WTC11 (cell line): ENCODE results near the gene UBTD1. TPM values are rescaled to one million over a fixed set of nuclear protein-coding genes. Genes with fewer than 3 reads are reported as not detected.

Experiments used
- ATAC-seq: fragments of 200-7000 bp; cut with Tn5 transposase; 2 replicates; pipeline ENCODE4 v1.10.0; 2021; ENCODE audit warnings: mild to moderate bottlenecking, moderate library complexity
- CTCF ChIA-PET: fragments of 300-600 bp; sonication (Branson Sonifier 250); formaldehyde crosslinking; loops from one replicate; lab custom pipeline; 2021; ENCODE audit warnings: antibody characterized with exemption; lab: Charles Lee
- POLR2A ChIA-PET: fragments of 350-600 bp; sonication (Branson Sonifier 250); formaldehyde crosslinking; loops from one replicate; lab custom pipeline; 2021; ENCODE audit warnings: antibody characterized with exemption; lab: Charles Lee
- DNase-seq: peaks from one replicate; pipeline ENCODE4 v3.0.0; 2021; ENCODE audit warnings: low spot score
- H3K27ac Mint-ChIP-seq: 2 replicates; pipeline ENCODE4 v1.8.0; 2021; ENCODE audit warnings: mixed read lengths
- H3K27me3 Mint-ChIP-seq: 2 replicates; pipeline ENCODE4 v1.8.0; 2021; ENCODE audit warnings: low read depth, mild to moderate bottlenecking, moderate library complexity, mixed read lengths
- H3K36me3 Mint-ChIP-seq: 2 replicates; pipeline ENCODE4 v1.8.0; 2021; ENCODE audit warnings: mixed read lengths
- H3K4me1 Mint-ChIP-seq: 2 replicates; pipeline ENCODE4 v1.8.0; 2022; ENCODE audit warnings: mixed read lengths
- H3K4me3 Mint-ChIP-seq: 2 replicates; pipeline ENCODE4 v1.8.0; 2021; ENCODE audit warnings: mild to moderate bottlenecking, moderate library complexity, mixed read lengths
- H3K9me3 Mint-ChIP-seq: 2 replicates; pipeline ENCODE4 v1.8.0; 2021; ENCODE audit warnings: mixed read lengths
- ARID4B ChIP-seq: sonication (generic); formaldehyde crosslinking; IDR thresholded peaks from 2 replicates; pipeline ENCODE4 v1.8.0; 2023; ENCODE audit warnings: missing genetic modification reagents, mild to moderate bottlenecking, borderline replicate concordance
- CREM ChIP-seq: sonication (generic); formaldehyde crosslinking; IDR thresholded peaks from 2 replicates; pipeline ENCODE4 v1.8.1; 2022; ENCODE audit warnings: mild to moderate bottlenecking, missing genetic modification reagents, moderate library complexity
- E2F4 ChIP-seq: sonication (generic); formaldehyde crosslinking; IDR thresholded peaks from 2 replicates; pipeline ENCODE4 v1.8.1; 2022; ENCODE audit warnings: low read depth, mild to moderate bottlenecking, moderate library complexity, missing genetic modification reagents, borderline replicate concordance
- ETV6 ChIP-seq: sonication (generic); formaldehyde crosslinking; IDR thresholded peaks from 2 replicates; pipeline ENCODE4 v1.8.1; 2022; ENCODE audit warnings: mild to moderate bottlenecking, missing genetic modification reagents
- GRHL2 ChIP-seq: fragments of 250-450 bp; sonication (Bioruptor Pico); IDR thresholded peaks from 2 replicates; pipeline ENCODE4 v1.8.0; 2022; ENCODE audit warnings: mild to moderate bottlenecking, moderate library complexity; ENCODE audit not compliant: insufficient replicate concordance, severe bottlenecking
- KAT7 ChIP-seq: sonication (generic); formaldehyde crosslinking; IDR thresholded peaks from 2 replicates; pipeline ENCODE4 v1.8.1; 2023; ENCODE audit warnings: missing genetic modification reagents, mild to moderate bottlenecking, borderline replicate concordance
- MAX ChIP-seq: sonication (generic); formaldehyde crosslinking; IDR thresholded peaks from 2 replicates; pipeline ENCODE4 v1.8.0; 2022; ENCODE audit warnings: mild to moderate bottlenecking, missing genetic modification reagents
- MXD4 ChIP-seq: fragments of 250-450 bp; sonication (Bioruptor Pico); IDR thresholded peaks from 2 replicates; pipeline ENCODE4 v1.8.0; 2021; ENCODE audit warnings: mild to moderate bottlenecking, moderate library complexity, borderline replicate concordance
- MYBL2 ChIP-seq: sonication (generic); formaldehyde crosslinking; IDR thresholded peaks from 2 replicates; pipeline ENCODE4 v1.8.1; 2023; ENCODE audit warnings: mild to moderate bottlenecking, moderate library complexity, missing genetic modification reagents
- PRDM15 ChIP-seq: sonication (generic); formaldehyde crosslinking; IDR thresholded peaks from 2 replicates; pipeline ENCODE4 v1.8.0; 2022; ENCODE audit warnings: missing genetic modification reagents
- SMAD4 ChIP-seq: sonication (generic); formaldehyde crosslinking; IDR thresholded peaks from 2 replicates; pipeline ENCODE4 v1.8.0; 2022; ENCODE audit warnings: mild to moderate bottlenecking, missing genetic modification reagents
- ZBTB43 ChIP-seq: sonication (generic); formaldehyde crosslinking; IDR thresholded peaks from 2 replicates; pipeline ENCODE4 v1.8.1; 2023; ENCODE audit warnings: mild to moderate bottlenecking, missing genetic modification reagents
- ZNF232 ChIP-seq: sonication (generic); formaldehyde crosslinking; IDR thresholded peaks from 2 replicates; pipeline ENCODE4 v1.8.0; 2022; ENCODE audit warnings: mild to moderate bottlenecking, missing genetic modification reagents
- ZNF263 ChIP-seq: sonication (generic); formaldehyde crosslinking; IDR thresholded peaks from 2 replicates; pipeline ENCODE4 v1.8.1; 2022; ENCODE audit warnings: low read depth, mild to moderate bottlenecking, moderate library complexity, missing genetic modification reagents
- ZNF396 ChIP-seq: fragments of 250-450 bp; sonication (Bioruptor Pico); IDR thresholded peaks from 2 replicates; pipeline ENCODE4 v1.8.0; 2021; ENCODE audit warnings: mild to moderate bottlenecking, moderate library complexity, borderline replicate concordance
- ZNF416 ChIP-seq: fragments of 250-450 bp; sonication (Bioruptor Pico); IDR thresholded peaks from 2 replicates; pipeline ENCODE4 v1.9.0; 2021; ENCODE audit warnings: mild to moderate bottlenecking, inconsistent platforms
- total RNA-seq: library from RNA; stranded (reverse); gene quantifications from 3 replicates; pipeline ENCODE4 v1.2.3, GENCODE V29; 2021

Gene UBTD1
- total RNA-seq, 1 experiment from 2014 or later = 35.7 TPM

GRCh38 chr10:97611473-97611872 lies 112.7 kb downstream of the UBTD1 start:
- no peaks in the 10 kb centered on the region for H3K27me3 Mint-ChIP-seq
- H3K36me3 Mint-ChIP-seq = no peaks in the 10 kb centered on the region
- no peak overlapping the region for H3K4me3 Mint-ChIP-seq
- ATAC-seq (peak; percentile 18; the same call in 1 of the 2 replicates), DNase-seq (no peak)
- POLR2A ChIA-PET = interaction anchor here (1.0 kb wide), 1 partner anchor 37 kb away, joined by 3 read pairs; no protein-coding TSS in a partner anchor
- H3K4me1 Mint-ChIP-seq = peaks cover 14% of the 10 kb centered on the region
- peak overlapping the region; percentile 49 for H3K27ac Mint-ChIP-seq
- no peaks in the 10 kb centered on the region for H3K9me3 Mint-ChIP-seq
- TF ChIP-seq ZNF263 (CRISPR knock-in tag) = peak; percentile 32; the same call in 1 of the 2 replicates
- no peak for TF ChIP-seq E2F4 (CRISPR knock-in tag)
- CTCF ChIA-PET = interaction anchor here (0.7 to 3.3 kb wide), 15 partner anchors 20 to 210 kb away, joined by 3 to 55 read pairs (median 4); partner anchors contain the start of genes ANKRD2, AVPI1, RRP12 and UBTD1

GRCh38 chr10:97612386-97612785 lies 113.7 kb downstream of the UBTD1 start:
- H3K9me3 Mint-ChIP-seq = no peaks in the 10 kb centered on the region
- DNase-seq (no peak), ATAC-seq (peak; percentile 86)
- no peaks in the 10 kb centered on the region for H3K36me3 Mint-ChIP-seq
- CTCF ChIA-PET = interaction anchor here (0.6 to 3.3 kb wide), 23 partner anchors 11 to 211 kb away, joined by 3 to 55 read pairs (median 4); partner anchors contain the start of genes ANKRD2, AVPI1, HOGA1 and RRP12
- peaks cover 14% of the 10 kb centered on the region for H3K4me1 Mint-ChIP-seq
- H3K27ac Mint-ChIP-seq = no peak overlapping the region; the same call in 1 of the 2 replicates
- H3K27me3 Mint-ChIP-seq = no peaks in the 10 kb centered on the region
- TF ChIP-seq ETV6 (no peak), ARID4B (CRISPR knock-in tag) (no peak), MAX (CRISPR knock-in tag) (no peak), ZBTB43 (CRISPR knock-in tag) (no peak), ZNF232 (CRISPR knock-in tag) (no peak), MXD4 (no peak), ZNF396 (CRISPR knock-in tag) (no peak), MYBL2 (CRISPR knock-in tag) (no peak), ZNF263 (CRISPR knock-in tag) (no peak), CREM (no peak), GRHL2 (CRISPR knock-in tag) (no peak), SMAD4 (CRISPR knock-in tag) (no peak), KAT7 (no peak), PRDM15 (CRISPR knock-in tag) (no peak), ZNF416 (CRISPR knock-in tag) (no peak)
- TF ChIP-seq, all 79 proteins: peak for 0
- POLR2A ChIA-PET = interaction anchor here (1.0 kb wide), 1 partner anchor 38 kb away, joined by 3 read pairs; no protein-coding TSS in a partner anchor
- no peak overlapping the region for H3K4me3 Mint-ChIP-seq
